ENCODE results near the gene DCAF11. TPM values are rescaled to one million over a fixed set of nuclear protein-coding genes. Genes with fewer than 3 reads are reported as not detected.

Gene DCAF11
- total RNA-seq, 1 experiment from 2014 or later: 45.5 TPM

DNA sequence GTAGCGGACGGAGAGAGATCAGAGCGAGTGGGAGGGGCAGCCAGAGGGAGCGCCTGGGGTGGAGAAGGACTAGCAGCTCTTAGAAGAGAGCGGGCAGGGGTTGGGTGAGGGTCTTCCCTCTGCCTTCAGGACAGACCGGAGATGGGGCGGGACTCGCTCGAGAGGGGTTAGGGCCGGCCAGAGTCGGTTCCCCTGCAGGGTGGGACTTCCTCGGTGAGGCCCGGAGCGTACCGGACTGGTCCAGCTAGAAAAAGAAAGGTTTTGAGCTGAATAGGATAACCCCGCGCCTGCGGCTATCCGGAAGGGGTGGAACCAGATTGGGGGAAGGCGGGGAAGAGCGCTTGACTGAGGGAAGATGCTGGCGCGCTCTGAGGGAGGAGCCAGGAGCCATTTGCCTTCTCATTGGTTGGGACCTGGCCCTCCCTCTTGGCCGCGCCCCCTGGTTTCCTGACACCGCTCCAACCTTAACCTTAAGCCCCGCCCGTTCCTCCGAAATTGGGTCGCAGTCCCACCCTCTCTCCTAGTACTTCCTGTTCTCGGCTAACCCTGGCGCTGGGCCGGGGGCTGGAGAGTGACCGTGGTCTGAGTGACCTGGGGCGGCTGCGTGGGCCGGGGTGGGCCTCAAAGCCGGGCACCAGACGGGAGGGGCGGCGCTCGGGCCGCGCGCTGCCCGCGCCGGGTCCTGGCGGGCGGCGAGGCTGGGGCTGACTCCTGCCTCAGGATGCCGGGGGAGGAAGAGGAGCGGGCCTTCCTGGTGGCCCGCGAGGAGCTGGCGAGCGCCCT is 32.6 kb downstream of the DCAF11 start, which contains the start of gene RNF31:
Gene RNF31, plus strand, starts transcription at position 521 of the 783 bp plus-strand sequence. Its CDS starts 201 bp downstream, at position 722.
- ChIA-PET POLR2A (ENCODE audit: low non-redundant PET) (interaction anchor here (0.5 to 1.0 kb wide), 5 partner anchors 8 to 224 kb away, joined by 3 to 6 read pairs (median 4); partner anchors contain the start of genes DCAF11 and NRL), CTCF (interaction anchor here (1.0 kb wide), 1 partner anchor 39 kb away, joined by 3 read pairs; no protein-coding TSS in a partner anchor)
- Histone ChIP-seq H3K9me3 (ENCODE audit: low read depth, low read length, poor library complexity, severe bottlenecking) (no peaks in the 10 kb centered on the region), H3K27me3 (replicated peaks; ENCODE audit: insufficient read depth, low read depth, low read length, poor library complexity) (no peaks in the 10 kb centered on the region), H3K36me3 (ENCODE audit: insufficient read depth, low read length, poor library complexity, severe bottlenecking) (peaks cover 42% of the 10 kb centered on the region), H3K4me1 (ENCODE audit: insufficient read depth, low read length, poor library complexity, severe bottlenecking) (peaks cover 12% of the 10 kb centered on the region), H3K27ac (ENCODE audit: low read depth, low read length, poor library complexity, severe bottlenecking) (peak within 1 kb of the TSS; percentile 87), H3K4me3 (ENCODE audit: low read depth, low read length, poor library complexity, severe bottlenecking) (peak within 1 kb of the TSS; percentile 90)
- no peak for TF ChIP-seq EZH2 (IDR thresholded peaks at IDR 0.05; ENCODE audit: borderline replicate concordance, low read depth, low read length, poor library complexity, severe bottlenecking)
- TF ChIP-seq, protein P1, sequence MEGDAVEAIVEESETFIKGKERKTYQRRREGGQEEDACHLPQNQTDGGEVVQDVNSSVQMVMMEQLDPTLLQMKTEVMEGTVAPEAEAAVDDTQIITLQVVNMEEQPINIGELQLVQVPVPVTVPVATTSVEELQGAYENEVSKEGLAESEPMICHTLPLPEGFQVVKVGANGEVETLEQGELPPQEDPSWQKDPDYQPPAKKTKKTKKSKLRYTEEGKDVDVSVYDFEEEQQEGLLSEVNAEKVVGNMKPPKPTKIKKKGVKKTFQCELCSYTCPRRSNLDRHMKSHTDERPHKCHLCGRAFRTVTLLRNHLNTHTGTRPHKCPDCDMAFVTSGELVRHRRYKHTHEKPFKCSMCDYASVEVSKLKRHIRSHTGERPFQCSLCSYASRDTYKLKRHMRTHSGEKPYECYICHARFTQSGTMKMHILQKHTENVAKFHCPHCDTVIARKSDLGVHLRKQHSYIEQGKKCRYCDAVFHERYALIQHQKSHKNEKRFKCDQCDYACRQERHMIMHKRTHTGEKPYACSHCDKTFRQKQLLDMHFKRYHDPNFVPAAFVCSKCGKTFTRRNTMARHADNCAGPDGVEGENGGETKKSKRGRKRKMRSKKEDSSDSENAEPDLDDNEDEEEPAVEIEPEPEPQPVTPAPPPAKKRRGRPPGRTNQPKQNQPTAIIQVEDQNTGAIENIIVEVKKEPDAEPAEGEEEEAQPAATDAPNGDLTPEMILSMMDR (conservative IDR thresholded peaks at IDR 0.05; ENCODE audit: low read depth, low read length): no peak
- peak; percentile 99 for DNase-seq (ENCODE audit: low spot score)
- BruUV-seq (replicated peaks): no TSS peak
- intact Hi-C loops (cut with micrococcal nuclease; ENCODE audit: unreplicated experiment): loop anchor here (1.0 to 5.0 kb wide), 2 partner anchors 14 to 40 kb away; partner anchors contain the start of genes IPO4 and IRF9

DNA sequence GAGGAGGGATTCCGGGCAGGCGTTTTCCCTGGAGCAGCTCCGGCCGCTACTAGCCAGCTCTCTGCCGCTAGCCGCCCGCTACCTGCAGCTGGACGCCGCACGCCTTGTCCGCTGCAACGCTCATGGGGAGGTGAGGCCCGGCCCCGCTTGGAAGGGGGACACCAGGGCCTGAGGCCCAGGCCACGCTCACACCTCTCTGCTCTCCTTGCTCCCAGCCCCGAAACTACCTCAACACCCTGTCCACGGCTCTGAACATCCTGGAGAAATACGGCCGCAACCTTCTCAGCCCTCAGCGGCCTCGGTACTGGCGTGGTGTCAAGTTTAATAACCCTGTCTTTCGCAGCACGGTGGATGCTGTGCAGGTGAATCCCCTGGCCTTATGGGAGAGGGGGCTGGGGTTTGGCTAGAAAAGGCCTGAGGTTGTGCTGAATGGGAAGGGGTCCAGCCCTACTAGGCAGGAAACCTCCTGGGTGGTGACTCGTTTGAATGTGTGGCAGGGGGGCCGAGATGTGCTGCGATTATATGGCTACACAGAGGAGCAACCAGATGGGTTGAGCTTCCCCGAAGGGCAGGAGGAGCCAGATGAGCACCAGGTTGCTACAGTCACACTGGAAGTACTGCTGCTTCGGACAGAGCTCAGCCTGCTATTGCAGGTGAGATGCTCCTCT is 33.3 kb downstream of the DCAF11 start:
- CTCF ChIA-PET: no interaction called here
- TSS peak; percentile 46 for BruUV-seq (replicated peaks)
- H3K4me1 ChIP-seq (ENCODE audit: insufficient read depth, low read length, poor library complexity, severe bottlenecking): peaks cover 12% of the 10 kb centered on the region
- TF ChIP-seq EZH2 (IDR thresholded peaks at IDR 0.05; ENCODE audit: borderline replicate concordance, low read depth, low read length, poor library complexity, severe bottlenecking): no peak
- TF ChIP-seq, protein P1 (conservative IDR thresholded peaks at IDR 0.05; ENCODE audit: low read depth, low read length): no peak
- DNase-seq (ENCODE audit: low spot score): no peak
- no peaks in the 10 kb centered on the region for H3K9me3 ChIP-seq (ENCODE audit: low read depth, low read length, poor library complexity, severe bottlenecking)
- H3K27me3 ChIP-seq (replicated peaks; ENCODE audit: insufficient read depth, low read depth, low read length, poor library complexity): no peaks in the 10 kb centered on the region
- intact Hi-C loops (cut with micrococcal nuclease; ENCODE audit: unreplicated experiment): loop anchor here (1.0 to 5.0 kb wide), 2 partner anchors 13 to 39 kb away; partner anchors contain the start of genes IPO4 and IRF9
- peak overlapping the region; percentile 90 for H3K4me3 ChIP-seq (ENCODE audit: low read depth, low read length, poor library complexity, severe bottlenecking)
- H3K36me3 ChIP-seq (ENCODE audit: insufficient read depth, low read length, poor library complexity, severe bottlenecking): peaks cover 48% of the 10 kb centered on the region
- H3K27ac ChIP-seq (ENCODE audit: low read depth, low read length, poor library complexity, severe bottlenecking): peak overlapping the region; percentile 87
- POLR2A ChIA-PET (ENCODE audit: low non-redundant PET): interaction anchor here (0.6 kb wide), 1 partner anchor 223 kb away, joined by 3 read pairs; no protein-coding TSS in a partner anchor

DNA sequence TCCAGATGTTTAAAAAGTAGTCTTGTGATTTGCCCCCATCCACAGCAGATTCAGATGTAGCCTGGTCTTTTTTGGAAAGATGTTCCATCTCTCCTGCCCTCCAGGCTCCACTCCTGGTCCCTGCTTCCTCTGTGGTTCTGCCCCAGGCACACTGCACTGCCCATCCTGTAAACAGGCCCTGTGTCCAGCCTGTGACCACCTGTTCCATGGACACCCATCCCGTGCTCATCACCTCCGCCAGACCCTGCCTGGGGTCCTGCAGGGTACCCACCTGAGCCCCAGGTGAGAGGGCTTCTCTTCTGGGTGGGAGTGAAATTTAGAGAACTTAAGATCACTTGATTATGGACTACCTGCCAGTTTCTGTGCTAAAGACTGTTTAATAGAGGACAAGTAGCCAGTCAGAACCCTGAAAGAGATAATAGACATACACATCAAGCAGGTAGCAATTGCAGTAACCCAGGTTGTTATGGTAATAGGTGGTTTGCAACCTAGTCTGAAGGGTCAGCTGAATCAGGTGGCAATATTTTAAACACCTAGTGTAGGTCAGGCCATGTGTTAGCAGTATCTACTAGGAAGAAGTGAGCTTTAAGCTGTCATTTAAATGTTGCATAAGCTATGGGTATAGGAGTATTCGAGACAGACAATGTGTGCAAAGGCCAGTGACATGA is 34.9 kb downstream of the DCAF11 start:
- BruUV-seq (replicated peaks): no TSS peak
- intact Hi-C loops (cut with micrococcal nuclease; ENCODE audit: unreplicated experiment): loop anchor here (5.0 kb wide), 1 partner anchor 38 kb away; the partner anchor contains the start of gene IPO4
- TF ChIP-seq, protein P1 (conservative IDR thresholded peaks at IDR 0.05; ENCODE audit: low read depth, low read length): no peak
- Histone ChIP-seq H3K27ac (ENCODE audit: low read depth, low read length, poor library complexity, severe bottlenecking) (no peak overlapping the region), H3K27me3 (replicated peaks; ENCODE audit: insufficient read depth, low read depth, low read length, poor library complexity) (no peaks in the 10 kb centered on the region), H3K4me3 (ENCODE audit: low read depth, low read length, poor library complexity, severe bottlenecking) (no peak overlapping the region), H3K36me3 (ENCODE audit: insufficient read depth, low read length, poor library complexity, severe bottlenecking) (peaks cover 41% of the 10 kb centered on the region), H3K9me3 (ENCODE audit: low read depth, low read length, poor library complexity, severe bottlenecking) (no peaks in the 10 kb centered on the region), H3K4me1 (ENCODE audit: insufficient read depth, low read length, poor library complexity, severe bottlenecking) (peaks cover 12% of the 10 kb centered on the region)
- no peak for DNase-seq (ENCODE audit: low spot score)
- ChIA-PET POLR2A (ENCODE audit: low non-redundant PET) (no interaction called here), CTCF (no interaction called here)
